Measurements from ENCODE around the gene PRDM8.

The PRDM8 gene

DNA sequence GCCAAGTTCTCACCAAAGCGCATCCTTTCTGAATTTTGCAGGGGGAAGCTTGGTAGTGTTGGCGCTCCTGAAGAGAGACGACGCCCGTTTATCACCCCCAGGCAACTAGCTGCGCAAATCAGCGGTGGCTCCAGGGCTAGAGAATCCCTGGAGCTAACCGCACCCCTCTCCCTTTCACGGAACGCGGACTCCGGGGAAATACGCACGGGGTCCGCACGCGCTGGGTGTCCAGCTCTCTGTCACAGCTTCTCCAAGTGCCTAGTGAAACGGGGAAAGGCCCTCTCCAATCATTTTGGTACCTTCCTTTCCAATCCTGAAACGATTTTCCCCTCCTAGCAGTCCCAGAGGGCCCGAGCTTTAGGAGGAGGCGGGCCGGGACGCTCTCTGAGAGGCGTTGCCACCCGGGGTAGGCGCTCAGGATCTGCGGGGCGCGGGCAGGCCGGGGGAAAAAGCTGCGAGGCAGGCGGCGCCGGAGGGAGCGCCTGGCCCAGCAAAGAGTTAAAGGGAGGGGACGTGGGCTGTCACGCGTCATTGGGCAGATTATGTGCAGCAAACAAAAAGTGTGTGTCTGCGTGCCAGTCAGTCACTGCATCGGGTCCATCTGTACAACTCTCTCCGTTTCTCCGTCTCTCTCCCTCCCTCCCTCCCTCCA lies at the start of gene PRDM8 (continued):
- TF ChIP-seq ZNF544 (tag by site-specific recombination; IDR thresholded peaks at IDR 0.05) (no peak), ZNF280C (tag by site-specific recombination; IDR thresholded peaks at IDR 0.05) (no peak), YY1 (tag by site-specific recombination; IDR thresholded peaks at IDR 0.05) (no peak), KLF9 (tag by site-specific recombination; IDR thresholded peaks at IDR 0.05; ENCODE audit: low read depth) (0 out of 2 replicates have a peak, but pooled peaks have one; percentile 11), PRDM4 (tag by site-specific recombination; IDR thresholded peaks at IDR 0.05) (no peak), ZNF510 (tag by site-specific recombination; IDR thresholded peaks at IDR 0.05; ENCODE audit: insufficient replicate concordance) (no peak), ZNF600 (tag by site-specific recombination; IDR thresholded peaks at IDR 0.05) (no peak), SP3 (tag by site-specific recombination; IDR thresholded peaks at IDR 0.05) (peak; percentile 55), ZNF843 (tag by site-specific recombination; IDR thresholded peaks at IDR 0.05) (peak; percentile 27; the same call in 1 of the 2 replicates), ZNF223 (tag by site-specific recombination; IDR thresholded peaks at IDR 0.05) (no peak), SP2 (tag by site-specific recombination; IDR thresholded peaks at IDR 0.05) (peak; percentile 64), ZNF529 (tag by site-specific recombination; IDR thresholded peaks at IDR 0.05; ENCODE audit: insufficient replicate concordance) (no peak), ZSCAN30 (tag by site-specific recombination; IDR thresholded peaks at IDR 0.05) (0 out of 2 replicates have a peak, but pooled peaks have one; percentile 33), ZBTB17 (tag by site-specific recombination; IDR thresholded peaks at IDR 0.05) (peak; percentile 81), SALL2 (tag by site-specific recombination; IDR thresholded peaks at IDR 0.05; ENCODE audit: borderline replicate concordance) (no peak), ZNF629 (tag by site-specific recombination; IDR thresholded peaks at IDR 0.05) (peak; percentile 60), FEZF1 (tag by site-specific recombination; IDR thresholded peaks at IDR 0.05) (peak; percentile 17; the same call in 1 of the 2 replicates), ZNF580 (tag by site-specific recombination; IDR thresholded peaks at IDR 0.05) (no peak), ZNF501 (tag by site-specific recombination; IDR thresholded peaks at IDR 0.05) (peak; percentile 12; the same call in 1 of the 2 replicates), MYNN (tag by site-specific recombination; IDR thresholded peaks at IDR 0.05; ENCODE audit: borderline replicate concordance) (no peak), ZNF561 (tag by site-specific recombination; IDR thresholded peaks at IDR 0.05; ENCODE audit: borderline replicate concordance) (peak; percentile 64; the same call in 1 of the 2 replicates), ZBTB6 (tag by site-specific recombination; IDR thresholded peaks at IDR 0.05) (no peak), ZNF830 (tag by site-specific recombination; IDR thresholded peaks at IDR 0.05; ENCODE audit: low read depth) (no peak), ZNF624 (tag by site-specific recombination; IDR thresholded peaks at IDR 0.05) (no peak), ZNF423 (tag by site-specific recombination; IDR thresholded peaks at IDR 0.05) (peak; percentile 69; the same call in 1 of the 2 replicates), ZNF311 (tag by site-specific recombination; IDR thresholded peaks at IDR 0.05; ENCODE audit: borderline replicate concordance) (no peak)
- TF ChIP-seq, protein P1, sequence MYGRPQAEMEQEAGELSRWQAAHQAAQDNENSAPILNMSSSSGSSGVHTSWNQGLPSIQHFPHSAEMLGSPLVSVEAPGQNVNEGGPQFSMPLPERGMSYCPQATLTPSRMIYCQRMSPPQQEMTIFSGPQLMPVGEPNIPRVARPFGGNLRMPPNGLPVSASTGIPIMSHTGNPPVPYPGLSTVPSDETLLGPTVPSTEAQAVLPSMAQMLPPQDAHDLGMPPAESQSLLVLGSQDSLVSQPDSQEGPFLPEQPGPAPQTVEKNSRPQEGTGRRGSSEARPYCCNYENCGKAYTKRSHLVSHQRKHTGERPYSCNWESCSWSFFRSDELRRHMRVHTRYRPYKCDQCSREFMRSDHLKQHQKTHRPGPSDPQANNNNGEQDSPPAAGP (tag by site-specific recombination; IDR thresholded peaks at IDR 0.05): peak; percentile 74
- TF ChIP-seq, protein P2, sequence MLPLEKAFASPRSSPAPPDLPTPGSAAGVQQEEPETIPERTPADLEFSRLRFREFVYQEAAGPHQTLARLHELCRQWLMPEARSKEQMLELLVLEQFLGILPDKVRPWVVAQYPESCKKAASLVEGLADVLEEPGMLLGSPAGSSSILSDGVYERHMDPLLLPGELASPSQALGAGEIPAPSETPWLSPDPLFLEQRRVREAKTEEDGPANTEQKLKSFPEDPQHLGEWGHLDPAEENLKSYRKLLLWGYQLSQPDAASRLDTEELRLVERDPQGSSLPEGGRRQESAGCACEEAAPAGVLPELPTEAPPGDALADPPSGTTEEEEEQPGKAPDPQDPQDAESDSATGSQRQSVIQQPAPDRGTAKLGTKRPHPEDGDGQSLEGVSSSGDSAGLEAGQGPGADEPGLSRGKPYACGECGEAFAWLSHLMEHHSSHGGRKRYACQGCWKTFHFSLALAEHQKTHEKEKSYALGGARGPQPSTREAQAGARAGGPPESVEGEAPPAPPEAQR (tag by site-specific recombination; IDR thresholded peaks at IDR 0.05): no peak
- TF ChIP-seq, protein P3, sequence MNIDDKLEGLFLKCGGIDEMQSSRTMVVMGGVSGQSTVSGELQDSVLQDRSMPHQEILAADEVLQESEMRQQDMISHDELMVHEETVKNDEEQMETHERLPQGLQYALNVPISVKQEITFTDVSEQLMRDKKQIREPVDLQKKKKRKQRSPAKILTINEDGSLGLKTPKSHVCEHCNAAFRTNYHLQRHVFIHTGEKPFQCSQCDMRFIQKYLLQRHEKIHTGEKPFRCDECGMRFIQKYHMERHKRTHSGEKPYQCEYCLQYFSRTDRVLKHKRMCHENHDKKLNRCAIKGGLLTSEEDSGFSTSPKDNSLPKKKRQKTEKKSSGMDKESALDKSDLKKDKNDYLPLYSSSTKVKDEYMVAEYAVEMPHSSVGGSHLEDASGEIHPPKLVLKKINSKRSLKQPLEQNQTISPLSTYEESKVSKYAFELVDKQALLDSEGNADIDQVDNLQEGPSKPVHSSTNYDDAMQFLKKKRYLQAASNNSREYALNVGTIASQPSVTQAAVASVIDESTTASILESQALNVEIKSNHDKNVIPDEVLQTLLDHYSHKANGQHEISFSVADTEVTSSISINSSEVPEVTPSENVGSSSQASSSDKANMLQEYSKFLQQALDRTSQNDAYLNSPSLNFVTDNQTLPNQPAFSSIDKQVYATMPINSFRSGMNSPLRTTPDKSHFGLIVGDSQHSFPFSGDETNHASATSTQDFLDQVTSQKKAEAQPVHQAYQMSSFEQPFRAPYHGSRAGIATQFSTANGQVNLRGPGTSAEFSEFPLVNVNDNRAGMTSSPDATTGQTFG (tag by site-specific recombination; IDR thresholded peaks at IDR 0.05; ENCODE audit: borderline replicate concordance): no peak
